IMR-90 (cell line): ENCODE results near the gene KCNK17. TPM values are rescaled to one million over a fixed set of nuclear protein-coding genes. Genes with fewer than 3 reads are reported as not detected.

ENCODE experiments used
- ATAC-seq: fragments of 200-7000 bp; cut with Tn5 transposase; 2 replicates; pipeline ENCODE4 v1.9.1; 2020; ENCODE audit warnings: low read depth, mild to moderate bottlenecking, moderate library complexity
- BruUV-seq: library from RNA; stranded (reverse); fragments of 400-500 nt; replicated peaks from 2 replicates; lab custom pipeline; 2021; lab: Mats Ljungman, UMichigan
- CTCF ChIA-PET: fragments of 300-600 bp; formaldehyde crosslinking; extraction: SDS; loops from one replicate; lab custom pipeline; 2021; ENCODE audit warnings: antibody characterized with exemption; lab: Yijun Ruan, JAX
- POLR2A ChIA-PET: fragments of 300-600 bp; sonication (Branson Sonifier 250); formaldehyde crosslinking; loops from one replicate; lab custom pipeline; 2022; ENCODE audit warnings: antibody characterized with exemption; ENCODE audit not compliant: unreplicated experiment; lab: Charles Lee
- DNase-seq: peaks from one replicate; pipeline ENCODE4 v3.0.0; 2013
- H2AFZ ChIP-seq: replicated peaks from 2 replicates; pipeline ENCODE3; 2013; ENCODE audit warnings: low read length, mild to moderate bottlenecking; ENCODE audit not compliant: poor library complexity
- H2AK5ac ChIP-seq: 2 replicates; pipeline ENCODE4 v1.6.1; 2013; ENCODE audit warnings: low read depth, low read length, inconsistent platforms
- H2AK9ac ChIP-seq: replicated peaks from 2 replicates; pipeline ENCODE3; 2013; ENCODE audit warnings: mild to moderate bottlenecking, low read depth, low read length, moderate library complexity; ENCODE audit not compliant: poor library complexity
- H2BK120ac ChIP-seq: 2 replicates; pipeline ENCODE4 v1.6.1; 2013; ENCODE audit warnings: low read depth, low read length, inconsistent platforms
- H2BK15ac ChIP-seq: 3 replicates; pipeline ENCODE4 v1.6.1; 2013; ENCODE audit warnings: low read depth, low read length, inconsistent platforms
- H2BK20ac ChIP-seq: 2 replicates; pipeline ENCODE4 v1.6.1; 2013; ENCODE audit warnings: low read depth, mild to moderate bottlenecking, inconsistent platforms, low read length, moderate library complexity
- H2BK5ac ChIP-seq: 2 replicates; pipeline ENCODE4 v1.6.1; 2013; ENCODE audit warnings: mild to moderate bottlenecking, low read depth, low read length, inconsistent platforms; ENCODE audit not compliant: poor library complexity, severe bottlenecking
- H3K14ac ChIP-seq: replicated peaks from 2 replicates; pipeline ENCODE4 v1.6.1; 2013; ENCODE audit warnings: low read depth, low read length, inconsistent platforms
- H3K18ac ChIP-seq: 2 replicates; pipeline ENCODE4 v1.6.1; 2013; ENCODE audit warnings: low read depth, low read length, control low read depth
- H3K23ac ChIP-seq: 2 replicates; pipeline ENCODE4 v1.6.1; 2013; ENCODE audit warnings: low read depth, low read length, inconsistent platforms
- H3K27ac ChIP-seq: 2 replicates; pipeline ENCODE4 v1.5.1; 2013; ENCODE audit warnings: mild to moderate bottlenecking, control low read depth, low read length; ENCODE audit not compliant: insufficient read depth
- H3K27me3 ChIP-seq: 2 replicates; pipeline ENCODE4 v1.6.1; 2013; ENCODE audit warnings: low read length; ENCODE audit not compliant: control insufficient read depth, insufficient read depth
- H3K36me3 ChIP-seq: 2 replicates; pipeline ENCODE4 v1.6.1; 2013; ENCODE audit warnings: low read length, mixed read lengths; ENCODE audit not compliant: control insufficient read depth, insufficient read depth
- H3K4ac ChIP-seq: 2 replicates; pipeline ENCODE4 v1.6.1; 2013; ENCODE audit warnings: low read depth, low read length, inconsistent platforms
- H3K4me1 ChIP-seq: 2 replicates; pipeline ENCODE4 v1.6.1; 2013; ENCODE audit warnings: low read length, mixed read lengths; ENCODE audit not compliant: control insufficient read depth, insufficient read depth
- H3K4me2 ChIP-seq: 2 replicates; pipeline ENCODE4 v1.6.1; 2013; ENCODE audit warnings: low read depth, mild to moderate bottlenecking, control low read depth, low read length, moderate library complexity
- H3K4me3 ChIP-seq: 2 replicates; pipeline ENCODE4 v1.5.1; 2013; ENCODE audit warnings: low read depth, mild to moderate bottlenecking, control low read depth, low read length, moderate library complexity; ENCODE audit not compliant: insufficient read depth
- H3K56ac ChIP-seq: 2 replicates; pipeline ENCODE4 v1.6.1; 2013; ENCODE audit warnings: low read length, inconsistent platforms; ENCODE audit not compliant: insufficient read depth; ENCODE audit errors: extremely low read depth
- H3K79me1 ChIP-seq, 2 experiments: 2 replicates each; pipeline ENCODE4 v1.6.1; 2013; ENCODE audit warnings: low read length in 2 of 2, inconsistent platforms in 1 of 2, low read depth in 1 of 2
- H3K9ac ChIP-seq: 2 replicates; pipeline ENCODE4 v1.6.1; 2013; ENCODE audit warnings: low read depth, low read length, control low read depth
- H3K9me1 ChIP-seq: 2 replicates; pipeline ENCODE4 v1.6.1; 2013; ENCODE audit warnings: low read length, inconsistent platforms; ENCODE audit not compliant: insufficient read depth
- H3K9me3 ChIP-seq: 2 replicates; pipeline ENCODE4 v1.6.1; 2013; ENCODE audit warnings: low read length; ENCODE audit not compliant: control insufficient read depth, insufficient read depth
- H4K20me1 ChIP-seq: 2 replicates; pipeline ENCODE4 v1.6.1; 2013; ENCODE audit warnings: low read length, inconsistent platforms; ENCODE audit not compliant: insufficient read depth
- H4K5ac ChIP-seq: 2 replicates; pipeline ENCODE4 v1.6.1; 2013; ENCODE audit warnings: mild to moderate bottlenecking, low read depth, low read length, control low read depth
- H4K8ac ChIP-seq, 2 experiments: 2 replicates each; pipeline ENCODE4 v1.6.1; 2013; ENCODE audit warnings: low read depth in 2 of 2, low read length in 2 of 2, control low read depth in 1 of 2, inconsistent platforms in 1 of 2
- H4K91ac ChIP-seq: 2 replicates; pipeline ENCODE4 v1.6.1; 2013; ENCODE audit warnings: low read depth, low read length, inconsistent platforms; ENCODE audit not compliant: insufficient read depth
- CEBPB ChIP-seq: IDR thresholded peaks from 2 replicates; pipeline ENCODE4 v1.6.1; 2012; ENCODE audit warnings: low read depth, low read length, improper control_type of control experiment
- CHD1 ChIP-seq: IDR thresholded peaks from 2 replicates; pipeline ENCODE4 v1.6.1; 2012; ENCODE audit warnings: low read depth, low read length, improper control_type of control experiment
- ELK1 ChIP-seq: fragments of 150-350 bp; IDR thresholded peaks from 2 replicates; pipeline ENCODE4 v1.6.1; 2016; ENCODE audit warnings: low read depth, mild to moderate bottlenecking, low read length, moderate library complexity, borderline replicate concordance
- FOS ChIP-seq: fragments of 150-350 bp; IDR thresholded peaks from 2 replicates; pipeline ENCODE4 v1.6.1; 2016; ENCODE audit warnings: low read depth, low read length
- MAFK ChIP-seq: IDR thresholded peaks from 2 replicates; pipeline ENCODE4 v1.6.1; 2012; ENCODE audit warnings: low read depth, low read length, improper control_type of control experiment
- MAZ ChIP-seq: IDR thresholded peaks from 2 replicates; pipeline ENCODE4 v1.6.1; 2012; ENCODE audit warnings: low read depth, mild to moderate bottlenecking, low read length, improper control_type of control experiment, moderate library complexity, borderline replicate concordance
- MXI1 ChIP-seq: IDR thresholded peaks from 2 replicates; pipeline ENCODE4 v1.6.1; 2012; ENCODE audit warnings: low read depth, mild to moderate bottlenecking, low read length, moderate library complexity, borderline replicate concordance
- POLR2A ChIP-seq: IDR thresholded peaks from 2 replicates; pipeline ENCODE4 v1.6.1; 2012; ENCODE audit warnings: mild to moderate bottlenecking, low read depth, low read length
- RAD21 ChIP-seq: IDR thresholded peaks from 2 replicates; pipeline ENCODE4 v1.6.1; 2012; ENCODE audit warnings: low read length, improper control_type of control experiment
- RCOR1 ChIP-seq: IDR thresholded peaks from 2 replicates; pipeline ENCODE4 v1.6.1; 2012; ENCODE audit warnings: mild to moderate bottlenecking, low read length, improper control_type of control experiment; ENCODE audit not compliant: insufficient replicate concordance
- RFX5 ChIP-seq: IDR thresholded peaks from 2 replicates; pipeline ENCODE4 v1.8.0; 2012; ENCODE audit warnings: low read depth, mild to moderate bottlenecking, low read length, moderate library complexity
- SMC3 ChIP-seq: fragments of 150-350 bp; IDR thresholded peaks from 2 replicates; pipeline ENCODE4 v1.6.1; 2016; ENCODE audit warnings: low read depth, mild to moderate bottlenecking, antibody characterized with exemption, low read length, moderate library complexity
- WGBS, 2 experiments: methylation state at CpG; one replicate each; pipeline versions ENCODE4 v1.1.5 to v1.1.7; 2013; ENCODE audit warnings: missing lambda C conversion rate in 2 of 2; ENCODE audit not compliant: insufficient read length in 1 of 2; ENCODE audit errors: extremely low coverage in 2 of 2; 5-methylcytosine and 5-hydroxymethylcytosine counted together
- dilution Hi-C: fragments of 300-500 bp; cut with HindIII; formaldehyde crosslinking; loops from one replicate; pipeline ENCODE4 v1.14.3; 2018; ENCODE audit warnings: low sequenced_read_pairs; ENCODE audit not compliant: unreplicated experiment
- in situ Hi-C: fragments of 300-500 bp; cut with MboI; formaldehyde crosslinking; loops from 3 replicates; pipeline ENCODE4 v1.14.3; 2019; ENCODE audit warnings: low sequenced_read_pairs, inconsistent platforms, mixed read lengths
- intact Hi-C: fragments of 100-400 bp; cut with micrococcal nuclease; formaldehyde crosslinking; loops from 2 replicates; pipeline ENCODE4 v1.10.0; 2022
- polyA plus RNA-seq, 3 experiments: library from polyadenylated mRNA; depleted of rRNA; stranded (reverse); fragments of >200 nt; gene quantifications; 2 replicates each; pipeline ENCODE4 v1.2.3, GENCODE V29; 2012; ENCODE audit warnings: low replicate concordance in 1 of 3
- total RNA-seq: library from RNA; depleted of rRNA; stranded (reverse); fragments of >200 nt; gene quantifications from 2 replicates; pipeline ENCODE4 v1.2.3, GENCODE V29; 2012
- TF ChIP-seq, protein P1 (sequence below): conservative IDR thresholded peaks from 2 replicates; pipeline ENCODE4 v1.5.1; 2012; ENCODE audit warnings: mild to moderate bottlenecking, low read depth, low read length, improper control_type of control experiment
- TF ChIP-seq, protein P2 (sequence below): fragments of 150-350 bp; IDR thresholded peaks from 2 replicates; pipeline ENCODE4 v1.6.1; 2017; ENCODE audit warnings: mild to moderate bottlenecking, antibody characterized with exemption, low read length, low read depth

KCNK17 gene
- total and polyA plus RNA-seq, 2 of the 4 experiments (the other 2 are of a cell fraction) = not detected

DNA sequence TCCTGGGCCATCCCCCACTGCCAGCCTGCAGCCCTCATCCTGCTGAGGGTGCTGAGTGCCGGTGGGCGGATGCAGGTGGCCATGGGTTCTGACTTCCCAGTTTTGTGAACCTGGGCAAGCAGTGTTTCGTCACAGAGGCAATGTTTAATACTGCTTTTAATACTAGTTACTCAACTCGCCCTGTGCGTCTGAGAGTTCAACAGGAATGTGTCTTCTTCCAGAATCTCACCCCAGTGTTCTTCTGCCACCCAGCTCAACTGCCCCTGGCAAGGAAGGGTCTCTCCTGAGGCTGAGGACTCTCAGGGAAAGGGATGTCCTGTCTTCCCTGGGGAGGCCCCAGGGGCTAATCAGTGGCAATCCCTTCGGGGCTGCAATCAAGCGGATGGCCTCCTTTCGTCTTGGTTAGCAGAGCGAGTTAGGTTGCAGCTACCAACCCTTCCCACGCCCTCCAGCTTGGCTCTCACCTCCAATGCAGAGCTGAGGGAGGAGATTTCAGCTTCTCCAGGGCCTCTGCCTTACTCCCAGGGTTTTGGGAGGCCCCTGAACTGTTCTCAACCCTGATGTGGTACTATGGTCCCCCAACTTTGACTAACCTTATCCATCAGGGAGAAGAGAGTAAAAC lies 6.3 kb upstream of the KCNK17 start:
- CTCF ChIA-PET = no interaction called here
- no peak overlapping the region for H3K27ac ChIP-seq

More for the DNA sequence above, 6.3 kb upstream of the KCNK17 start:
- dilution Hi-C loops (no loop called here), intact Hi-C loops (no loop called here), in situ Hi-C loops (no loop called here)
- H2BK120ac ChIP-seq = no peak overlapping the region
- no peak overlapping the region for H2BK15ac ChIP-seq
- H2BK5ac ChIP-seq = no peak overlapping the region
- H3K23ac ChIP-seq = no peak overlapping the region
- no peak for ATAC-seq
- no peak overlapping the region for H3K14ac ChIP-seq
- no peak overlapping the region for H2AFZ ChIP-seq
- no peak overlapping the region for H3K18ac ChIP-seq
- no peak overlapping the region for H2AK9ac ChIP-seq
- POLR2A ChIA-PET = no interaction called here
- H4K91ac ChIP-seq = no peak overlapping the region
- H3K79me1 ChIP-seq = no peaks in the 10 kb centered on the region
- H4K8ac ChIP-seq = no peak overlapping the region
- H3K4me2 ChIP-seq = no peak overlapping the region
- H3K9ac ChIP-seq = no peak overlapping the region
- BruUV-seq = no TSS peak
- no peak overlapping the region for H3K4ac ChIP-seq
- DNase-seq = no peak
- H3K56ac ChIP-seq = no peak overlapping the region
- no peaks in the 10 kb centered on the region for H3K9me3 ChIP-seq
- no peak overlapping the region for H2BK20ac ChIP-seq
- no peaks in the 10 kb centered on the region for H3K9me1 ChIP-seq
- H2AK5ac ChIP-seq = no peak overlapping the region
- WGBS, 2 experiments = 80% methylated on average over 1 of the region's 10 CpGs; no CpG with 5 or more reads in 1 of the 2 experiments
- no peaks in the 10 kb centered on the region for H4K20me1 ChIP-seq
- no peak overlapping the region for H3K4me3 ChIP-seq
- no peaks in the 10 kb centered on the region; the same call in 1 of the 2 replicates for H3K27me3 ChIP-seq
- TF ChIP-seq FOS = no peak
- no peak for TF ChIP-seq RCOR1
- no peak for TF ChIP-seq CEBPB
- TF ChIP-seq RFX5 = no peak
- no peak for TF ChIP-seq MXI1
- TF ChIP-seq MAFK = no peak
- TF ChIP-seq ELK1 = no peak
- no peak for TF ChIP-seq POLR2A
- TF ChIP-seq, protein P1, sequence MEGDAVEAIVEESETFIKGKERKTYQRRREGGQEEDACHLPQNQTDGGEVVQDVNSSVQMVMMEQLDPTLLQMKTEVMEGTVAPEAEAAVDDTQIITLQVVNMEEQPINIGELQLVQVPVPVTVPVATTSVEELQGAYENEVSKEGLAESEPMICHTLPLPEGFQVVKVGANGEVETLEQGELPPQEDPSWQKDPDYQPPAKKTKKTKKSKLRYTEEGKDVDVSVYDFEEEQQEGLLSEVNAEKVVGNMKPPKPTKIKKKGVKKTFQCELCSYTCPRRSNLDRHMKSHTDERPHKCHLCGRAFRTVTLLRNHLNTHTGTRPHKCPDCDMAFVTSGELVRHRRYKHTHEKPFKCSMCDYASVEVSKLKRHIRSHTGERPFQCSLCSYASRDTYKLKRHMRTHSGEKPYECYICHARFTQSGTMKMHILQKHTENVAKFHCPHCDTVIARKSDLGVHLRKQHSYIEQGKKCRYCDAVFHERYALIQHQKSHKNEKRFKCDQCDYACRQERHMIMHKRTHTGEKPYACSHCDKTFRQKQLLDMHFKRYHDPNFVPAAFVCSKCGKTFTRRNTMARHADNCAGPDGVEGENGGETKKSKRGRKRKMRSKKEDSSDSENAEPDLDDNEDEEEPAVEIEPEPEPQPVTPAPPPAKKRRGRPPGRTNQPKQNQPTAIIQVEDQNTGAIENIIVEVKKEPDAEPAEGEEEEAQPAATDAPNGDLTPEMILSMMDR = no peak
- TF ChIP-seq RAD21 = no peak
- no peak for TF ChIP-seq CHD1
- TF ChIP-seq MAZ = no peak
- TF ChIP-seq, protein P2, sequence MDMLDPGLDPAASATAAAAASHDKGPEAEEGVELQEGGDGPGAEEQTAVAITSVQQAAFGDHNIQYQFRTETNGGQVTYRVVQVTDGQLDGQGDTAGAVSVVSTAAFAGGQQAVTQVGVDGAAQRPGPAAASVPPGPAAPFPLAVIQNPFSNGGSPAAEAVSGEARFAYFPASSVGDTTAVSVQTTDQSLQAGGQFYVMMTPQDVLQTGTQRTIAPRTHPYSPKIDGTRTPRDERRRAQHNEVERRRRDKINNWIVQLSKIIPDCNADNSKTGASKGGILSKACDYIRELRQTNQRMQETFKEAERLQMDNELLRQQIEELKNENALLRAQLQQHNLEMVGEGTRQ = no peak
- no peak for TF ChIP-seq SMC3
- no peaks in the 10 kb centered on the region for H3K4me1 ChIP-seq
- H3K36me3 ChIP-seq = no peaks in the 10 kb centered on the region
- H4K5ac ChIP-seq = no peak overlapping the region
